HG03558 (cell line): ENCODE measurements around the gene CXorf58.
"Not testable (repeated sequence)": the region's sequence is repeated elsewhere in the genome, so short reads cannot be mapped to it uniquely, and the experiment has no call there.

Source experiments
- ATAC-seq: cut with Tn5 transposase; IDR thresholded peaks from one replicate; pipeline ENCODE4 v1.9.1; 2021; ENCODE audit warnings: moderate number of reproducible peaks; ENCODE audit not compliant: unreplicated experiment; ENCODE audit errors: extremely low read depth

Gene CXorf58

GRCh38 chrX:23952391-23952790 is 44.6 kb downstream of the CXorf58 start:
- no peak for ATAC-seq

DNA sequence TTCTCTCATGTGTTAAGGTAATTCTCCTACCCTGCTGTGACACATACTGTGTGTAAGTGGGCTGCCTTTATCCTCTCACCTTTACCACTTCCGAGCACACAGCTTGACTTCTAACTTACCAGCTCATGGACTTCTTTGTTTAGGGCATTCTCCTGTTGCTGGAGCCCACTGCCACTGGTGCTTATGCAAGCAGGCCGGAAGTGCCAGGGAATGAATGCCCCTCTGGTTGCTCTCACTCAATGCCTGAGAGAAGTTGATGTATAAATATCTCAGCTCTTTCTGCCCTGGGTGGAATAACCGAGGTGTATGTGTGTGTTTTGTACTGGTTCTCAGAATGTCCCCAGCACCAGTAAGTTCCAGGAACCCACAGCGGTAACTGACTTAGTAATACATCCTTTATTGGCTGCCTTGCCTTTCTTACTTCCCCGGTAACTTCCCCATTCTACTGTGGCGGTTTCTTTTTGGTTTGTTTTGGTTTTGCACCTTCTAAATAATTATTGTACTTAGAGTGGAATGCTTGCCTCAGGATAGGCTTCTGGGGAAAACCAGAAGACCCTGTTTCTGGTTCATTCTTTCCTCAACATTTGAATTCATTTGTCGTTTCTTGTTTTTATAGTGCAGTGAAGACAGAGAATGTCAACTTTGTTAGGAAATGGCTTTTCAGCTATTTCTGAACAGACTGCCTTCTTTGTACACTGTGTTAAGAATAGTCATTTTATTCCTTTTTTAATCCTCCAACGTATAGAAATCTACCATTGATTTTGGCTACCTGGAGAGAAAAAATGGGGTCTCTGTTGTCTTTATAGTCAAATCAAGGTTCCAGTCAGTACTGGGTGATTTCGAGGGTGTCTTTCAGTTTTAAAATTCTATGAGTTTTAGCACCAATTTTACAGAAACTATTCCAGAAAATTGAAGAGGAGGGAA is 45.4 kb downstream of the CXorf58 start:
- ATAC-seq: peak; percentile 62

- no peak for ATAC-seq
Measured at GRCh38 chrX:23953908-23954269, 46.1 kb downstream of the CXorf58 start.

GRCh38 chrX:23954396-23954795 is 46.6 kb downstream of the CXorf58 start:
- ATAC-seq: no peak

GRCh38 chrX:23959781-23960180 is 52.0 kb downstream of the CXorf58 start:
- no peak for ATAC-seq

DNA sequence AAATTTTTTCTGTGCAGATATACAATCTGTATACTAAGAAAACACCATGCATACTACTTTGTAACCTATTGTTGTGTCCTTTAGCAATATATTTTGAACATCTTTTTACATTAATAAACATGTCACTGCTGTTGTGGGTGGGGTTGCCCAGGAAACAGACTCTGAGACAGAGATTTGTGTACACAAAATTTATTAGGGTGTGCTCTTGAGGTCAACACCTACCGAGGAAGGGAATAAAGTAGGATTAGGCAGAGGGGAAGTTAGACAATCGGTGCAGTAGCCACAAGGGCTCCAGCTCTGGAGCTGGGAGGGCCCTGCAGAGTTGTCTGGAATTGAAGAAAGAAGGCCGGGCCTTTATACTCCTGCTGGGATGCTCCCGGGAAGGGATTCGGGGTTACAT is 56.4 kb downstream of the CXorf58 start:
- ATAC-seq: no peak

DNA sequence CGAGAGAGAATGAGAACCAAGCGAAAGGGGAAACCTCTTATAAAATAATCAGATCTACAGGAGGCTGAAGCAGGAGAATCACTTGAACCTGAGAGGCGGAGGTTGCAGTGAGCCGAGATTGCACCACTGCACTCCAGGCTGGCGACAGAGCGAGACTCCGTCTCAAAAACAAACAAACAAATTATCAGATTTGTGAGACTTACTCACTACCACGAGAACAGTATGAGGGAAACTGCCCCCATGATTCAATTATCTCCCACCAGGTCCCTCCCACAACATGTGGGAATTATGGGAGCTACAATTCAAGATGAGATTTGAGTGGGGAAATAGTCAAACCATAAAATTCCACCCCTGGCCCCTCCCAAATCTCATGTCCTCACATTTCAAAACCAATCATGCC is 57.8 kb downstream of the CXorf58 start:
- ATAC-seq: not testable (repeated sequence)

DNA sequence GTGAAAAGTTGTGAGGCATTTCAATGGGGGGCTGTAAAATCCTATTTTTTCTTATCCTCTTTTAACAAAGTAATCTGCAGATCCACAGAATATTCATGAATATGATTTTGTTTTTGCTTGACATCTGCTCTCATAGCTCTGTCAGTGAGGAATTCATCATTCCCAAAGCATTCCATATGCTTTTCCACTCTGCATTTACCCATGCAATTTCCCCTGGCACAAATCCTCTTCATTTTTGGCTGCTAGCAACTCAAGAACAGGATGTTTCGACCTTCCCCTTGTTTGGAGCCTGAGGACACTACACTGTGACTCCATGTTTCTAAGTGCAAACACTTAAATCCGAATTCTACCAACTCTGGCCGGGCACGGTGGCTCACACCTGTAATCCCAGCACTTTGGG is 70.7 kb downstream of the CXorf58 start:
- no peak for ATAC-seq

DNA sequence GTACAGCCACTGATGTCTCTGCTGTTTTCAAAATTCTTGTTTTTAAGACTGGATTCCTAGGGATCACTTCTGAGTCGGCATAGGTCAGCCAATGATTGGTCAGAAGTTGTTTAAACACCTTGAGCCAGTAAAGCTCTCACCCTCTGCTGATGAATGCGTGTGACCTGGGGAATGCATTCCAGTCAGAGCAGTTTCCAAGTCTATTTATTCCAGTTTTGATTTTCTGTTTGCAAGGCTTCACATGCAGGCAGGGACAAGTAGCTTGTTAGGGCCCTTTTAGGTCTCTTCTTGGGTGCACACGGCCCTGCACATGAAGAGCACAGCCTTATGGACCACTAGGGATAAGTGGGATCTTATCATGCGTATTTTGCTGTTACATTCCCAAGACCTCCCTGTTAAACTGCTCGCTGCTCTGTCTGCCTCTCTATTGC is 72.2 kb downstream of the CXorf58 start:
- no peak for ATAC-seq

DNA sequence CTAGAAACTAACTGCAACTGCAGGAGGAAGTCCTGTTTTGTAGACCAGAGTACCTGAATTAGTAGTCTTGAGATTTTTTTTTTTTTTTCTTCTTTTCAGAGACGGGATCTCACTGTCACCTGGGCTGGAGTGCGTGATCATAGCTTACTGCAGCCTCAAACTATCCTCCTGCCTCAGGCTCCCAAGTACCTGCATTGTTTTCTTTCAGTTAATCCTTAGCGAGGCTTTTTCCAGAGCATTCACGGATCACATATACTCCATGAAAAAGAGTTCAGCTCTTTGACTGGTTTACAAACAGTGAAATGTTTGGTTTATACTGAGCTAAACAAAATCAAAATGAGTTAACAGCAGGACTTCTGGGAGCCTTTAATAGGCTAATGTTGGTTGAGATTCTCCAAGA is 73.4 kb downstream of the CXorf58 start:
- no peak for ATAC-seq

- no peak for ATAC-seq
Measured at GRCh38 chrX:23981711-23982110, 73.9 kb downstream of the CXorf58 start.

DNA sequence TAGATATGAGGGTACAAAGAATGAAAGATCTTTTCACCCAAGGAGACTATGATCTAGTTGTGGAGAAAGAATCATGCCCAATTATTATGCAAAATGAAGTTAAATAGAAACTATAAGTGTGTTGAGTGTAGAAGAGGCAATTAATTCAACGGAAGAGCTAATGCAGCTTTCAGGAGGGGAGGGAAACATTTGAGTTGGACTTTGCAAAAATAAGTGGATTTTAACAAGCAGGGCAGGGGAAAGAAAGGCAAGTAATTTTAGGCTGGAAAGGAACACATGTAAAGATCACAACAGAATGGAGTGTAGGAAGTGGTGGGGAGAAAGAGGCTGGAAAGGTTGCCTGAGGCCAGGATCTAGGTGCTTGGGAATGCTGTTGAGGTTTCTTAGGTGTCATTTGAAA is 75.1 kb downstream of the CXorf58 start:
- ATAC-seq: no peak
